Endometrium (tissue), 2 donors: ENCODE data around the gene CCT7.
"Not testable (repeated sequence)": the region's sequence is repeated elsewhere in the genome, so short reads cannot be mapped to it uniquely, and the experiment has no call there.

ENCODE experiments used
- FAIRE-seq: peaks from 2 replicates; lab custom pipeline; 2012; peaks lifted over from hg19 to GRCh38; lab: Jason Lieb, UNC
- donor health status: control.
- donor health status: control.

The CCT7 gene

DNA sequence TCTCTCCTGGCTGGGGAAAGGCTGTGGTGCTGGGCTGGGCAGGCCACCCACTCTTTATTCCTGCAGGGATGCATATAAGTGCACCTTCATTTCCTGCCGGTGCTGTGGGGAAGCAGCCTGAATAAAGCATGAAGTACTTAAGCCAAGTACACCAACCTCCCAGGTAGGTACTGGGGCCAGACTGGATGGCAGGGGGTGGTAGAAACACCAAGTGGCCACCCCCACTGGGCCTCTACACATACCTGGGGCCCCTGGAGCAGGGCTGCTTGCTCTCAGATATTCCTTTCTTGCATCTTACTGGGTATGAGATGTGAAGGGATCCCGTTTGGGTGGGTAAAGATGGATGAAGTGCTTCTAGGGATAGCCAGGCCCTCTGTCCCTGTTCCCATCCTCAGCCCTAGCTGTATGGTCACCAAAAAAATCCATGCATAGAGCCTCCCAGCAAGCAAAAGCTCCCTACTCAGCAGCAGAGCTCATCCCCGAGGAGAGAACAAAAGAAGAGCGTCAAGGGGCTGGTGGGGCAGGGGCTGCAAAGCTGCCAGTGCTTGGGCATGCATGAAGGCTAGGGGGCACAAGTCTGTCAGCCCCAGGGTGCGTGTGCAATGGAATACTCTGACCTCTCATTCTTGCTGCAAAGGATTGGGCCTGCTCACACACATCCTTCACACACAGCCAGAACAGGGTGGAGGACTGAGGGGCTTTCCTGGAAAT is 22.0 kb downstream of the CCT7 start:
- FAIRE-seq: no peak

GRCh38 chr2:73256618-73256922 is 22.5 kb downstream of the CCT7 start:
- FAIRE-seq: no peak

GRCh38 chr2:73257021-73257420 is 22.9 kb downstream of the CCT7 start:
- no peak for FAIRE-seq

DNA sequence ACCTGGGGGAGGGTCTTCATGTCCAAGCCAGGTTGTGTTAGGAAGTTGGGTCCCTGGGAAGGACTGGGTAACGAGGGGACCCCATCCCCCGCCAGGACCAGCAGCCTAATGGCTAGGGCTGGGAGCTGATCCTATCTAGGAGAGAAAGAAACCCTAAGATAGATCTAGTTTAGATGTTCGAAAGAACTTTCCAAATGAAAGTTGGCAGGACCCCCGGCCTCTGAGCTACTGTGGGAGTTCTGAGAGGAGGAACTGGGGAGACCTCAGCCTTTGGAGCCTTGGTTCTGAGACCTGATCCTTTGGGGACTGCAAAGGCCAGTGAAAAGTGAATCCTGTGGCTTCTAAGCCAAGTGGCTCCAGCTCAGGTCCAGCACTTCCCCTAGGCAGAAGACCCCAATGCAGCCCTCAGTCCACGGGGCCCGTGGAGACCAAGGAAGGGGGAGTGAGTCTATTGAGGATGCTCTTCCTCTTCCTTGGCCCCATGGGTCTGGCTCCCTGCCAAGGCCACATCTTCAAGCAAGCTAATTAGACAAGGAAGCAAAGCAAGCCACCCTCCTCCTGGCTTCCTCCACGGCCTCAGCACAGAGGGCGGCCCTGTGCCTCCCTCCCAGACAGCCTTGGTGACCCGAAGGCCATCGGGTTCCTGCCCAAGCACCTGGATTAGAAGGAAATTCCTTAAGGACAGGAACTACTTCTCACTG is 23.5 kb downstream of the CCT7 start:
- no peak for FAIRE-seq

DNA sequence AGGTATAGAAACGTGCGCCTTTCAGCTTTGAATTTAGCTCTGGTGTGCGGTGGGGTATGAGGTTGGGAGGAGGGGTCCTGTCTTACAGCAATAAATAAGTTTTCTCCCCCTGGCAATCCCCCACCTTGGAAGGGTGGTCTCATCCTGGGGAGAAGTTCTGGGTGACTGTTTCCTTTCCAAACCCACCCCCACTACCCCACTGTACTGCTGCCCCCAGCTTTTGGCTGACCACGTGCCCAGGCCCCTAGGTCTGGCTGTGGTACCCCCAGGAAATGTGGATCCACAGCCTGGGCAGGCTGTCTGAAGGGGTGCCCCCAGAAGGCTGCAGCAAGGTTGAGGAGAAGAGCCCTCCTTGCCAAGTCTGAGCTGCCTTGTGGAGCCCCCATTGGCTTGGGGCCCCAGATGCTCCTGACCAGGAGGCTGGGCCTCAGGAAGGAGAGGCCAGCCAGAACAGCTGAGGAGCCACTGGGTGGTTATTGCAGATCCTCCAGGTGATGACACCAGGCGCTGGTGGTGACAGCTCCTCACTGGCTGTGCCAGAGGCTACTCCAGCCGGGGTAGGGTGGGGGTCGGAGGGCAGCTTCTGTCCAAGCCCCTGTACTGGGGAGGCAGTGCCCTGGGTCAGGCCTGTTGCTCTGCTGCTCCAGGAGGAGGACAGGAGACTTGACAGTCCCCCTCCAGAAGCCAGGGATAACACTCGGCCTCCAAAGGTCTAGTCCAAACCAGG is 24.2 kb downstream of the CCT7 start:
- FAIRE-seq: no peak

DNA sequence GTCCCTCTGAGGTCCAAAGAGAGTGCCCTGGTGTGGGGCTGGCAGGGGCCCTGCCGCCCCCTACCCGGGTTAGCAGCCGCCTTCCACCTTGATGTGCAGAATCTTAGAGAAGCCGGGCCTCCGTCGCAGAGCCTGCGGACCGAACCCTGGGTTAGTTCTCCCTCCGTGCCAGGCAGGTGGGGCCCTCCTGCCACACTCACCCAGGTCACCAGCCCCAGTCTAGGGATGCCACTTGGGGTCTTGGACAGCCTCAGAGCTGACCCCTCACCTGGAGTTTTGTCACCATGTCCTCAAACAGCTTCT is 24.8 kb downstream of the CCT7 start:
- FAIRE-seq: no peak

DNA sequence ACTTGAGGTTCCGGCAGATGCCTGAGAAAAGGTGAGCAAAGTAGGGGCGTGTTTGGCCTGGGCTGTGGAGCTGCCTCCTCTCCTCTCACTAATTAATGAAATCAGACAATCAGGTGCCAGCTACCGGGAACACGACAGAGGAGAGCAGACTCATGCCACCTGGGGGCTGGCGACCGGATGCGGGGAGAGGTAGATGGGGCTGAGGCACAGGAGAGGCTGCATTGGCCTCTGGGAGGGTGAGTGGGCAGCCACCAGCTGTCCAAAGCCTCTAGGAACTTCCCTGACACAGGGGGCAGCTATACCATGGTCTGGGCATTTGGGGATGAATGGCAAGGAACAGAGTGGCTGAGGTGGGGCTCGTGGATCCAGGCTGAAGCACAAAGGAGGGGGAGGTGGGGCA is 25.2 kb downstream of the CCT7 start:
- FAIRE-seq: no peak

DNA sequence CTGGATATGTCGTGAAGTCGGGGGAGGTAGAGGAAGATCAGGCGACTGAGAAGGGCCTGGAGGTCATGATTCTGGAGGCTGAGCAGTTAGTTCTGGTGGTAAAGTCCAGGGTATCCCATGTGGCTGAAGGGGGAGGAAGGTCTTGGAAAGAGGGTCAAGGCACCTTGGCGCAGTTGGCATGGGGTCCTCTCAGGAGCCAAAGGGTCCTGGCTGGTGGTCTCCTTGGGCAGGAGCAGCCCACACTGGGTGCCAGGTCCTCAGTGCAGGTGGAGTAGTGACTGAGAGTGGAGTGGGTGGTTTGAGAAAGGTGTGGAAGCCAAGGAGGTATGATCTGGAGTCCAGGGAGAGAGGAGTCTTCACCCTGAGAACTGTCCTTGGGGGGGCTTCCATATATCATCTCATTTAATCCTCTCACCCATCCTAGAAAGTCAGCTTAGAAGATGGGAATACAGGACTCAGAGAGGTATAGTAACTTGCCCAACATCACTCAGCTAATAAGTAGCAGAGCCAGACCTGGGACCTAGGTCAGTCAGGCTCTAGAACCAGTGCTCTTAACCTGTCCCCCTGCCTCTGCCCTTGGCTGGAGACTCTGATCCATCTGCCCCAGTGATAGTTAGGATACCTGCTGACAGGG is 25.7 kb downstream of the CCT7 start:
- FAIRE-seq: no peak

DNA sequence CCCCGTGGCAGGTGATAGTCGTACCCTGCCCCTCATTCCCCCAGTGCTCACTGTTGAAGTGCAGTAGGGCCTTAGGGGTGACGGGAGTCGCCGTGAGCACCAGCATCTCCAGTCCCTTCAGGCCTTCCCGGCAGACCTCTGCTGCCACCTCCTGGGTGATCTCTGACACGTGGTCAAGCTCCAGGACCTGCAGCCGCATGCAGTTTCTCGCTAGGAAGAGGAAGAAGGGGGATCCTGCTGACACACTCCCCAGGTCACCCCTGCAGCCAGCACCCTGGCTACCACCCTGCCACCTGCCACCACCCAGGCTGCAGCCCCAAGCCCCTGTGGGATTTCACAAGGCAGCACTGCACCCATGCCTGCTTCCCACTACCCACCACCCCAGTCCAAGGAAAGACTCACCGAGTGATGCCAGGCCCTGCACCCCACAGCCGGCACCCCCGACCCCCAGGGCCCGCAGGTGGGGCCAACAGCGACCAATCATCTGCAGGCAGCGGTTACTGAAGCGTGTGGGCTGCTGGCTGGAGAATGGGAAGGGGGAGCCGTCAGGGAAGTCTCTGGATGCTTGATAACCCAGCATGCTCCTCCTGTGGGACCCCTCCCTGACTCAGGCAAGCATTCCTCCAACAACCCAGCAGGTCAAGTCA is 26.4 kb downstream of the CCT7 start:
- no peak for FAIRE-seq

- no peak for FAIRE-seq
These were observed 28.1 kb downstream of the CCT7 start for GRCh38 chr2:73262108-73262651.

GRCh38 chr2:73262691-73263429 is 28.8 kb downstream of the CCT7 start:
- not testable (repeated sequence) for FAIRE-seq

GRCh38 chr2:73263540-73264331 is 29.6 kb downstream of the CCT7 start:
- FAIRE-seq: no peak

DNA sequence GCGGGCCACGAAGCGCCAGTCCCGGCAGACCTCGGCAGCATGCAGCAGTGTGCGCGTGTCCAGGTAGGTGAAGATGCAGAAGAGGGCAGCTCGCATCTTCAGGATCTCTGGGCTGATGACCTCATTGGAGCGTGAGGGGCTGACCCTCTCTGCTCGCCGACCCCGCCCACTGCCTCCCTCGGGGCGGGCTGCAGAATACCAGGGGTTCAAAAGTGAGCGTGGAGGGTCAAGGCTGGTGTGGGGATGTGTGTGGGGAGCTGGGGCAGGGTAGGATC is 30.2 kb downstream of the CCT7 start:
- no peak for FAIRE-seq

DNA sequence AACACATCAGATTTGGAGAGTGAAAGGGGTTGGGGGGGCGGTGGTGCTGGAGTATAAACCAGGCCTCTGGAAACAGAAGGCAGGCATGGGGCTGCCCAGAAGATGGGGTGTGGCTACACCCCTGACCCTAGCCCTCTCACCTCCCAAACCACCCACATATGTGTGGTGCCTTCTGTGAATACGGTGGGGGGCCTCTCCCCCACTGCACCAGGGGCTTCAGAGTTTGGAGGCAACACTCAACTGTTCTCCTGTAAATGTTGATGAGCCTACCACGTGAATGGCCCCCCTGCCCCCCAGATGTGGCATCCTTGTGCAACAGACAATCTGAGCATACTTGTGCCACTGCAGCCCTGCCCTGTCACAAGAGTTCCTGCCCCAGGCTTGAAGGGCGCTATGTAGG is 30.7 kb downstream of the CCT7 start:
- no peak for FAIRE-seq

DNA sequence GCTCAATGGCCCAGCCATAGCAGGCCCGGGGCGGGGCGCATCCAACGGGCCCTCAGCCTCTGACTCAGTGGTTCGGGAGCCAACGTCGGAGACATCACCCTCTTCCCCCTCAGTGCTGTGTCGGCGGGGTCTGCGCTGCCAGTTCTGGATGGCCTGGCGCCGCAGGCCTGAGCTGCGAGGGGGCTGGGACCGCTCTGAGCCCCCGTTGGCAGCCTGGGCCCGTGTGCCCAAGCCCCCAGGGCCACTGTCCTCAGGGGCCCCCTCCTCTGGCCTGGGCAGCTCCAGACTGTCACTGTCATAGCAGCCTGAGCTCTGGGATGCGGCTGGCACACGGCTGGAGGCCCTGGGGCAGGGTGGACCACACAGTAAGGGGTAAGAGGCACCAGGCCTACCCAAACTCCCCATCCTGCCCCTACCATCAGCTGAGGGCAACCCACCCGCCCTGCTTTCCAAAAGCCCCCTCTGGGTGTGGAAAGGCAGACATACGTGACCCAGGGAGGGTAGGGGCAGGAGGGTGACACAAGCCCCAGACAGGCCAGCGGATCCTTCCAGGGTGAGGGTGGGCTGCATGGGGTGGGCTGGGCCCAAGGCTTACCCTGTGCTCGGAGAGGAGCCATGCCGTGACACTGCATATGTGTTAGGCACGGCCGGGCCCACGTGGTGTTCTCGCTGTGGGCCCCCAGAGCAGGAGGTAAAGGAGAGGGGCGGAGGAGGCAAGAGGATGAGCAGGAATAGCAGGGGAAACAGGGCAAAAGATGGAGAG is 31.4 kb downstream of the CCT7 start:
- no peak for FAIRE-seq

DNA sequence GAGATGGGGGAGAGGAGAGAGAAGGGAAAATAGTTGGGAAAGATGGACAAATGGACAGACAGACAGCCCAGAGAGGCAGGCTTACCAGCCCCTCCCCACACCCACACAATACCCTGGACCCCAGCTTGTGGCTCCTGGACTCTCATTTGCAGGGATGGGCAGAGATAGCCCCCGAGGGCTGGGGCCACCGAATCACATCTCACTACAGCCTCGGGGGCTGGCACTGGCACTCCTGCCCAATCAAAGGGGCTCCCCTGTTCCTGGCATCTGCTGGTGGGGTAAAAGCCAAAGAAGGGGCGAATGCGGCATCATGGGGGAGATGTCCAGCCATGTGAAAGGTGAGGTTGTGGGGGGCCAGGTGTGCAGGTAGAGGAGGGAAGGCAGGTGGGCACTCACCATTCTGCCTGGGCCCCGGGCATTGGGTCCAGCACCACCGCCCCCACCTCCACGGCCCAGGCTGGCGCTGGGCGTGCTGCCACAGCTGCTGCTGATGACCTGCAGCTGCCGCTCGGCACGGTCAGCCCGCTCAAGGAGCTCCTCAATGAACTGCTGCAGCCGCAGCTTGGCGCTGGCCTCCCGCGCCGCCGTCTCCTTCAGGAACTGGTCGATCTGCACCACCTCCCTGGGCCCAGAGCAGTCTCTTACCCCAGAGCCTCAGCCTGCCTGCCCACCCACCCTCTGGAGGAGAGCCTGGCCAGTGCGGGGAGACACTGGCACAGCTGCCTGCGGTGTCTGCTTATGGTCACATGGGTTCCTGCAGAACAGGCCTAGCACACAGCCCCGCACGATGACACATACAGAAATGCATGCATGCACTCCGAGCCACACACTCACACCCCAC is 32.2 kb downstream of the CCT7 start:
- no peak for FAIRE-seq

DNA sequence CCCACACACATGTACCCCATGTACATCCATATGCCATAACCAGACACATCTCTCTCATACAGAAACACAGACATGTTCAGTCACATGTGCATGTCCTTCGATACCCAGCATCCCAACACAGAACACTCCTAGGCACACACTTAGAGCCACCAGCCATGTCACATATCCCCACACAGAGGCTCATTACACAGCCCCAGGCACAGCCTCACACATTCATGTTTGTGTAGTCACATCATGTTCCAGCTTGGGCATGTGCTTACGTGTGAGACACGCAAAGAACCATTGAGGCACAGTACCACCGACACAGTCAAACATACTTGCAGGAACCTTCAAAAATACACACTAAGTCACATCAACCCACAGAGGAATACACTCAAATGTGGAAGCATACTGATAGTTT is 32.9 kb downstream of the CCT7 start:
- FAIRE-seq: no peak

GRCh38 chr2:73268366-73268829 is 34.3 kb downstream of the CCT7 start:
- FAIRE-seq: no peak
